Spinal cord (tissue), 10 donors: Measurements from ENCODE around the gene PHTF2. TPM values are rescaled to one million over a fixed set of nuclear protein-coding genes. Genes with fewer than 3 reads are reported as not detected.

Experiments used
- DNase-seq, 6 donors: peaks; one replicate each; pipeline versions ENCODE4 v3.0.0 to v3.0.0-alpha.2; 2013 to 2015; ENCODE audit warnings: low spot score in 6 of 6, low read depth in 4 of 6
- H3K27ac ChIP-seq: one replicate; pipeline ENCODE4 v1.5.1; 2013; ENCODE audit warnings: low read depth, low read length, control low read depth
- H3K27me3 ChIP-seq: one replicate; pipeline ENCODE4 v1.6.1; 2013; ENCODE audit warnings: low read length; ENCODE audit not compliant: control insufficient read depth, insufficient read depth
- H3K36me3 ChIP-seq: one replicate; pipeline ENCODE4 v1.6.1; 2013; ENCODE audit warnings: low read length; ENCODE audit not compliant: control insufficient read depth, insufficient read depth
- H3K4me1 ChIP-seq: one replicate; pipeline ENCODE4 v1.6.1; 2013; ENCODE audit warnings: low read length; ENCODE audit not compliant: control insufficient read depth, insufficient read depth
- H3K4me3 ChIP-seq: one replicate; pipeline ENCODE4 v1.5.1; 2013; ENCODE audit warnings: low read depth, low read length, control low read depth
- H3K9me3 ChIP-seq: one replicate; pipeline ENCODE4 v1.6.1; 2013; ENCODE audit warnings: low read length; ENCODE audit not compliant: control insufficient read depth, insufficient read depth
- WGBS: methylation state at CpG from one replicate; pipeline ENCODE4 v1.1.5; 2013; ENCODE audit warnings: missing lambda C conversion rate; ENCODE audit not compliant: insufficient coverage; 5-methylcytosine and 5-hydroxymethylcytosine counted together
- polyA plus RNA-seq, 2 donors: library from polyadenylated mRNA; unstranded; fragments of 120-200 nt; gene quantifications; one replicate each; pipeline ENCODE4 v1.2.1, GENCODE V29; 2013; ENCODE audit not compliant: insufficient read length in 2 of 2
- total RNA-seq, 2 donors: library from RNA; depleted of rRNA in 1 of 2; stranded (reverse); fragments of 120-200 nt in 1 of 2; fragments of >200 nt in 1 of 2; gene quantifications; one replicate each; pipeline versions ENCODE4 v1.2.3 to v1.2.4, GENCODE V29; 2013 to 2014
- donor health status: healthy.

The PHTF2 gene
- total and polyA plus RNA-seq, 4 donors: 23.2 to 50.5 (median 26.9) TPM

GRCh38 chr7:77800730-77801129, 2.2 kb downstream of the PHTF2 start:
- WGBS: no CpG with 5 or more reads among the region's 2 CpGs
- no peaks in the 10 kb centered on the region for H3K27me3 ChIP-seq
- no peak overlapping the region for H3K4me3 ChIP-seq
- DNase-seq: peak in 1 of 6 donors; percentile 25
- no peak overlapping the region for H3K27ac ChIP-seq
- H3K36me3 ChIP-seq: peaks cover 3% of the 10 kb centered on the region
- peaks cover 3% of the 10 kb centered on the region for H3K9me3 ChIP-seq
- peaks cover 4% of the 10 kb centered on the region for H3K4me1 ChIP-seq

DNA sequence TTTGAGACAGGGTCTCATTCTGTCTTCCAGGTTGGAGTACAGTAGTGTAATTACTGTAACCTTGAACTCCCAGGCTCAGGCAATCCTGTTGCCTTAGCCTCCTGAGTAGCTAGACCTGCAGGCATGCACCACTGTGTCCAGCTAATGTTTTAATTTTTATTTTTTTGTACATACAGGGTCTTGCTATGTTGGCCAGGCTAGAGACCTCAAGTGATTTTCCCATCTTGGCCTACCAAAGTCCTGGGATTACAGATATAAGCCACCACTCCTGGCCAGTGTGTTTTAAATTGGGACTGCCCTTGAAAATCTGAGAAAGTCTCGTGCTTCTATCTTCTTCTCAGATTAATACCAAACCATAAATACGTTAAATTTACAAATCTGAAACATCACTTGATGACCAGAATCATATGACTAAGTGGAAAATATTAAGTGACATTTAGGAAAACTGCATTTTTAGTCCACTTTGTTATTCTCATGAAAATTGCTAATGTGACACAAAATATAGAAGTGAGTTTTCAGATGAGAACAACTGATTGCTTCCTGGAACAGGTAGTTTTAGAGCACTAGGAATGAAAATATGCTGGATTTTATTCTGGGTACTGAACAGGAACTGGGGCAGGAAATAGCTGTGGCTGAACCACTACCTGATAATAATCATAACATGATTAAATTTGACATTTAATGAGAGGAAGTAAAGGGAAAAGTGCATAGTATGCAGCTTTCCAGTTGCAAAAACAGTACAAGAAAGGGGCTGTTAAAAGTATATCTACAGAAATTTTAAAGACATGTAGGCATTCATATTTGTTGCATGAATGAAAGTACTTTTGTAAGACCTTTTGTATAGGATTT, 4.2 kb downstream of the PHTF2 start:
- peaks cover 15% of the 10 kb centered on the region for H3K9me3 ChIP-seq
- H3K4me1 ChIP-seq: peaks cover under 1% of the 10 kb centered on the region
- no peak for DNase-seq
- no CpG with 5 or more reads among the region's 2 CpGs for WGBS
- H3K27ac ChIP-seq: no peak overlapping the region
- H3K36me3 ChIP-seq: peaks cover 3% of the 10 kb centered on the region
- H3K4me3 ChIP-seq: no peak overlapping the region
- H3K27me3 ChIP-seq: no peaks in the 10 kb centered on the region

DNA sequence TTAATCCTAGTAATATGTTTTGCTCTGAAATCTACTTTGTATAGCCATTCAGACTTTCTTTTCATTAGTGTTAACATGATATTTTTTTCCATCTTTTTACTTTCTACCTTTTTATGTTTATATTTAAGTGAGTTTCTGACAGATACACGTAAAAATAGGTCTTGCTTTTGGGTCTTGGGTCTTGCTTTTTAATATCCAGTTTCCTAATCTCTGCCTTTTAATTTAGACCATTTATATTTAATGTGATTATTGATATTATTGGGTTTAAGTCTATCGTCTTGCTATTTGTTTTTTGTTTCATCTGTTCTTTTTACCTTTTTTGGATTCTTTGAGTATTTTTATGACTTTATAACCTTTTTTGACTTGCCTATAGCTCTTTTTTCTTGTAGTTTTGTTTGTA, 7.9 kb downstream of the PHTF2 start:
- Histone ChIP-seq H3K27me3 (no peaks in the 10 kb centered on the region), H3K4me1 (no peaks in the 10 kb centered on the region), H3K27ac (no peak overlapping the region), H3K36me3 (no peaks in the 10 kb centered on the region), H3K4me3 (no peak overlapping the region), H3K9me3 (peaks cover 16% of the 10 kb centered on the region)
- no peak for DNase-seq
- no CpG with 5 or more reads among the region's 2 CpGs for WGBS

DNA sequence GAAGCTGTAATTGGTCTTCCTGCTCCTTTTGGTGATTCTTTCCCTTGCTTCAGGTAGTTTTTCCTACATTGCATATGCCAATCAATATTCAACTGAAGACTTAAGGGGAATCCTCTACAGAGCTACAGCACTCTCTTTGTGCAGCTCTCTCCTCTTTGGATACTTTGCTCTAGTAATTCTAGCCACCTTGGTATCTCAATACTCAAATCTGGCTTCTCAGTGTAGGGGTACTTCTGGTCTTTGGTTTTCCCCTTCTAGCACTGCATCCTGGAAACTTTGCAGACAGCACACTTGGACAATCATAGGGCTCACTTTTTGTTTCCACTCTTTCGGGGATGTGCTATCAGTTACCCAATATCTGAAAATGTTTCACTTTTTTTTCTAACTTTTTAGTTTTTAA, 9.9 kb downstream of the PHTF2 start:
- WGBS: no CpG with 5 or more reads among the region's 1 CpG
- H3K9me3 ChIP-seq: peaks cover 16% of the 10 kb centered on the region

GRCh38 chr7:77811516-77812289, 13.1 kb downstream of the PHTF2 start:
- no peaks in the 10 kb centered on the region for H3K27me3 ChIP-seq
- WGBS: no CpG with 5 or more reads among the region's 2 CpGs
- H3K9me3 ChIP-seq: peaks cover 5% of the 10 kb centered on the region
- peak in 1 of 6 donors; percentile 51 for DNase-seq
- H3K36me3 ChIP-seq: peaks cover 2% of the 10 kb centered on the region
- H3K4me1 ChIP-seq: no peaks in the 10 kb centered on the region
- no peak overlapping the region for H3K27ac ChIP-seq
- H3K4me3 ChIP-seq: no peak overlapping the region

More for the DNA sequence above, 9.9 kb downstream of the PHTF2 start:
- H3K36me3 ChIP-seq: no peaks in the 10 kb centered on the region
- no peak for DNase-seq
- H3K27ac ChIP-seq: no peak overlapping the region
- no peak overlapping the region for H3K4me3 ChIP-seq
- no peaks in the 10 kb centered on the region for H3K4me1 ChIP-seq
- no peaks in the 10 kb centered on the region for H3K27me3 ChIP-seq

- no peaks in the 10 kb centered on the region for H3K4me1 ChIP-seq
- H3K27ac ChIP-seq: no peak overlapping the region
- WGBS: no CpG with 5 or more reads among the region's 1 CpG
- no peak for DNase-seq
- no peaks in the 10 kb centered on the region for H3K27me3 ChIP-seq
- H3K36me3 ChIP-seq: peaks cover 2% of the 10 kb centered on the region
- no peak overlapping the region for H3K4me3 ChIP-seq
- H3K9me3 ChIP-seq: peaks cover 2% of the 10 kb centered on the region
Observed at GRCh38 chr7:77812290-77812685, 13.7 kb downstream of the PHTF2 start.

- Histone ChIP-seq H3K4me3 (no peak overlapping the region), H3K36me3 (peaks cover 5% of the 10 kb centered on the region), H3K27ac (no peak overlapping the region), H3K27me3 (no peaks in the 10 kb centered on the region), H3K9me3 (peaks cover 2% of the 10 kb centered on the region), H3K4me1 (no peaks in the 10 kb centered on the region)
- no peak for DNase-seq
- WGBS: 100% methylated on average over 2 of the region's 2 CpGs
Observed at GRCh38 chr7:77813180-77813579, 14.6 kb downstream of the PHTF2 start.

GRCh38 chr7:77819021-77819420, 20.4 kb downstream of the PHTF2 start:
- no peaks in the 10 kb centered on the region for H3K27me3 ChIP-seq
- no peak overlapping the region for H3K27ac ChIP-seq
- no peak overlapping the region for H3K4me3 ChIP-seq
- peaks cover 22% of the 10 kb centered on the region for H3K9me3 ChIP-seq
- no peaks in the 10 kb centered on the region for H3K4me1 ChIP-seq
- H3K36me3 ChIP-seq: peaks cover 9% of the 10 kb centered on the region
- DNase-seq: no peak

DNA sequence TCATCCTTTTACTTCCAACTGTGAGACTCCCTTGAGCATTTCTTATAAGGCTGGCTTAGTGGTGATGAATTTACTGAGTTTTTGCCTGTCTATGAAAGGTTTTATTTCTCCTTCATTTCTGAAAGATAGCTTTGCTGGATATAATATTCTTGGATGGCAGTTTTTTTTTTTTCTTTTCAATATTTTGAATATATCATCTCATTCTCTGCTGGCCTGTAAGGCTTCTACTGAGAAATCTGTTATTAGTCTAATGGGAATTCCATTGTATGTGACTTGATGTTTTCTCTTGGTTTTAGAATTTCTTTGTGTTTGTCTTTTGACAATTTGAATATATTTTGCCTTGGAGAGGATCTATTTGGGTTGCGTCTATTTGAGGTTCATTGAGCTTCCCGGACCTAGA, 22.4 kb downstream of the PHTF2 start:
- Histone ChIP-seq H3K27me3 (no peaks in the 10 kb centered on the region), H3K4me3 (no peak overlapping the region), H3K9me3 (peaks cover 22% of the 10 kb centered on the region), H3K36me3 (peaks cover 9% of the 10 kb centered on the region), H3K27ac (no peak overlapping the region), H3K4me1 (no peaks in the 10 kb centered on the region)
- no CpG with 5 or more reads among the region's 2 CpGs for WGBS
- DNase-seq: no peak
